Esophagus mucosa (tissue), 1 donor: ENCODE measurements around the gene ACACB. TPM values are rescaled to one million over a fixed set of nuclear protein-coding genes. Genes with fewer than 3 reads are reported as not detected.
"Not testable (repeated sequence)": the region's sequence is repeated elsewhere in the genome, so short reads cannot be mapped to it uniquely, and the experiment has no call there.

Experiments
- ATAC-seq: fragments of 200-7000 bp; cut with Tn5 transposase; one replicate; pipeline ENCODE4 v1.9.1; 2020
- total RNA-seq: library from RNA; stranded (reverse); gene quantifications from one replicate; pipeline ENCODE4 v1.2.4, GENCODE V29; 2023
- donor health status: DM: yes; HTN: yes; CAD: no.

Gene ACACB
- total RNA-seq, 1 donor from 2014 or later, result 7.0 TPM

DNA sequence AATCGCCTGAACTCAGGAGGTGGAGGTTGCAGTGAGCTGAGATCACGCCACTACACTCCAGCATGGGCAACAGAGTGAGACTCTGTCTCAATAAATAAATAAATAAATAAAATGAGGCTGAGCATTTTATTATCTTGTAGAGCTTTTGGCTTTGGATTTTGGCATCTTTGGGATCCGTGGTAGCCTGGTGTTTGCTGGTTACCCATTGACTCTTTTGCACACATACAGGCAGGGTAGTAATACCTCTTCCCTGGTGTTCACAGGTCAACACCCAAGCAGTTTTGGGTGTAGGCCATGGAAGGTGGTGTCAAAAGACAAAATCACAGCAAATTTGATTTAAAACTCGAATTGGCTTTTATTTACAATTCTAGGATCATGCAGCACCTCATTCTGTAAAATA lies 27.8 kb downstream of the ACACB start:
- ATAC-seq, result no peak

GRCh38 chr12:109147126-109147525 lies 30.7 kb downstream of the ACACB start:
- ATAC-seq, result not testable (repeated sequence)

- ATAC-seq, result peak; percentile 37
These were observed 31.6 kb downstream of the ACACB start for GRCh38 chr12:109147954-109148353.

GRCh38 chr12:109150124-109150640 lies 33.8 kb downstream of the ACACB start:
- no peak for ATAC-seq

DNA sequence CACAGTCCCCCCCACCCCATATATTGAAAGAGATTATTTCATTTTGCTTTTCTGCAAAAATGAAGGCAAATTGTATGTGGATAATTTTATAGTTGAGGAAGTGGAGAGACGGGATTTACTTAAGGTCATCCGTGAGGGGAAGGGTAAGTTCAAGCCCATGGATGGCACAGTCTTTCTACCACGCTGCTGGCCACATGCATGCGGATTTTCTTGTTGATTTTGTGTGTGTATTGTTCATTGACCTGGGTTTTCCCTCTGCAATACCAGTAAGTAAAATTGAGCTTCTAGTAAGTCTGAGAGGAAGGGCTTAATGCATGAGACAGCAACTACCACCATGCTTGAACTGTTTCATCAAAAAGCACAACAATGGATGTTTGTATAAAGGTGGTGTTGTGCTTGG lies 35.1 kb downstream of the ACACB start:
- ATAC-seq, result no peak

DNA sequence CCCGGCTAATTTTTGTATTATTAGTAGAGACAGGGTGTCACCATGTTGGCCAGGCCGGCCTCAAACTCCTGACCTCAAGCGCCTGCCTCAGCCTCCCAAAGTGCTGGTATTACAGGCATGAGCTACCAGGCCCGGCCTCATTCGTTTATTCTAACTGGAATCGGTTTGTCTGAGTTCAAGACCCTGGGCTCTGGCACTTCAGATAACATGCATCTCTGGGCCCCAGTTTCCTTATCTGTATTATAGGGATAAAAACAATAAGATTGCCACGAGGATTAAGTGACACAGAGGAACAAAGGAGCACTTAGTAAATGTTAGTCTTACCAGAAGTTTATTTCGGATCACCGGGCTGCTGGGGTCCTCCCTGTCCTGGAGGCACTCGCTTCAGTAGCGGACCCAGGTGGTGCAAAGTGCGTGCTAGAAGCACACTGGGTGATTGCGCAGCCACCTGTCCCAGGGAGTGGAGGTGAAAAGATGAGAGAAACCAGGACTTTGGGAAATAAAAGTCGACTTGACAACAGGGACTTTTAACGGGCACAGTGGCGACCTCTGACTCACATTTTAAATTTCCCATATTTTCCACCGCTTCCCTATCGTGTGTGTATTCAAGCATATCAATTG lies 37.5 kb downstream of the ACACB start:
- peak; percentile 9 for ATAC-seq

DNA sequence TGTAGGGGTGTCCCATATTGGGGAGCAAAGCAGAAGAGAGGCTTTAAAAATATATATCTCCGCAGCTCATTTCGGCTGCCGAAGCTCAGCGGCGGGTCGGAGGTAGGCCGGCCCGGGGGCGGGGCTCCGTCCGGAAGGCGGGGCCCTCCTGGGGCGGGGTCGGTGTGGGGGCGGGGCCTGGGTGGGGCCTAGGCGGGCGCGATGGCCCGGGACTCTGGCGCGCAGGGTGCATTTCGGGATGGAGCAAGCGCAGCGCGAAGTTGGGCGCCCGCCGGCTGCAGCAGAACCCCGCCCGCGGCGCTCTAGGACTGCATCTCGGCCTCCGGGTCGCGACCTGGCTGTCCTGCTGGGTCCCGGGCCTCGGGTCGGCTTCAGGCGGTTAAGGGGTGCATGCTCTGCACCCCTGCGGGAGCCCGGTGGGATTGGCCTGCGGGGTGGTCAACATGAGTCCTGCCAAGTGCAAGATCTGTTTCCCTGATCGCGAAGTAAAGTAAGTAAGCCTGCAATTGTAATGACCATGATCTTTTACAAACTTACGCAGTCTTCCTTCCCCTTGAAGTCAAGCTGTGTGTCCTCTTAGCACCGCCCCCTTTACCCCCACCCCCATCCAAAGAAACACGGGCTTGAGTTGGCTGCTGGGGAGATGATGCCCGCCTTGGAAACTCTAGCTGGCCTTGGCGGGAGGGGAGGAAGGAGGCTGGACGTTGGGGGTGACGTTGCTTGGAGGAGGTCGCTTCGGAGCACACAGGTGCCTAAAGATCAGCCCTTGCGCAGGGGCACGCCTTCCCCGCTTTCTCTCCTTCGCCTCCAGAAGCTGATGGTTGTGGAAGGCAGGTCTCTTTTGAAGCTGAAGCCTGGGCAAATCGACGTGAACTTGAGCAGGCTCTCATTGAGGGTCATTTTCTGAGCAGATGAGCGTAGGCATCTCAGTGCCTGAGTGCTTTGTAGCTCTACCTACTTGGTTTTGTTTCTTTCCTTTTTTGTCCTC lies 38.4 kb downstream of the ACACB start:
- peak; percentile 99 for ATAC-seq

DNA sequence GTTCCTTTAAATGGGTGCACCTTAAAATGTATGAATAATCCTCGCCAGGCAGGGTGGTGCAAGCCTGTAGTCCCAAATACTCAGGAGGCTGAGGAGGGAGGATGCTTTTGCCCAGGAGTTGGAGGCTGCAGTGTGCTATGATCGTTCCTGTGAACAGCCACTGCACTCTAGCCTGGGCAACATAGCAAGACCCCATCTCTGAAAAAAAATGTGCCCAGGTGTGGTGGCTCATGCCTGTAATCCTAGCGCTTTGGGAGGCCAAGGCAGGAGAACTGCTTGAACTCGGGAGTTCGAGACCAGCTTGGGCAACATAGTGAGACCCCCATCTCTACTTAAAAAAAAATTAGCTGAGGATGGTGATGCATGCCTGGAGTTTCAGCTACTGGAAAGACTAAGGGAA lies 39.6 kb downstream of the ACACB start:
- no peak for ATAC-seq

DNA sequence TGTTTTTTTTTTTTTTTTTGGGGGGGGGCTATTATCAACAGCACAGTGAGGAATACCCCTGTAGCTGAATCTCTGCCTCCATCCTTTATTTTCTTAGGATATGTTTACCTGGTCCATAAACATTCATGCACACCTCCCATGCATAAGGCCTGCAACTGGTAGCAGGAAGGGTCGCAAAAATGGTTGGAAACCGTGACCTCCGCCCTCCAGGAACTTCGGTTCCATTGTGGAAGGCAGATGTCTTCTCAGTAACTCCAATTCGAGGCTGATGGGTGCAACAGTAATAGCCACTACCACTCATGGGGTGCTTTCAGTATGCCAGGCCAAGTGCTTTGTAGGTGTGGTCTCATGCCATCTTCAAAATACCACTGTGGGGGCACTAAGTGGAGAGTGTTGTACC lies 40.2 kb downstream of the ACACB start:
- no peak for ATAC-seq

DNA sequence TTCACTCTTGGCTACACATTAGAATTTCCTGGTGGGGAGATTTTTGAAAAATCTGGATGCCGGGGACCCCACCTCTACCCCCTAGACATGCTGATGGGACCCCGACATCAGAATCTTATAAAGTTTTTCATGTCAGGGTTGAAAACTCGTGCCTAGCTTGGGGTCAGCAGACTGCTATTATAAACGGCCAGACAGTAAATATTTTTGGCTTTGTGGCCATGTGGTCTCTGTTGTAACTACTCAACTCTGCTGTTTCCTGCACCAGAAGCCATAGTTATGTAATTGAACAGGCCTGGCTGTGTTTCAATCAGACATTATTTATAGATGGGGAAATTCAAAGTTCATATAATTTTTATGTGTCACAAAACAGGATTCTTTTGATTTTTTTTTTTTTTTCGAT lies 41.6 kb downstream of the ACACB start:
- ATAC-seq, result no peak

DNA sequence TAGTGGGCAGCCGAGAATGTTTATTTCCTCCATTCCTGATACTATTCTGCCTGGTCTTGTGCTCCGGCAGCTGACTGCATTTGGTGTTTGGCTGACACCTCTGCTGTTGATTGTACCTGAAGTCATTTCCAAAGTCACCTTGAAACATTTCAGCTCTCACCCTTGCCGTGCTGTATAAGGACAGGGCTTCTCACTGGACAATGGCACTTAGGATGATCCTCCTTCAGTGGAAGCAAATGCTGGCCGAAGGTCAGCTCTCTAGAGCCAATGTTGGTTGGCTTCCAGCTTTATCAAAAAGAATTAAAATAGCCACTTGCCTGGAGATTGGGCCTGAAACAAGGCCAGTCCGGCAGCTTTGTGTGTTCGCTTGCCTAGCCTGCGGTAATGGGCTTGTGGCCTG lies 44.0 kb downstream of the ACACB start:
- ATAC-seq, result no peak

- no peak for ATAC-seq
These were observed 44.5 kb downstream of the ACACB start for GRCh38 chr12:109160873-109161272.

- no peak for ATAC-seq
These were observed 46.2 kb downstream of the ACACB start for GRCh38 chr12:109162551-109162950.

GRCh38 chr12:109163167-109163566 lies 46.8 kb downstream of the ACACB start:
- ATAC-seq, result no peak

GRCh38 chr12:109165599-109165998 lies 49.2 kb downstream of the ACACB start:
- no peak for ATAC-seq

- no peak for ATAC-seq
These were observed 50.0 kb downstream of the ACACB start for GRCh38 chr12:109166371-109166770.

GRCh38 chr12:109167781-109168180 lies 51.4 kb downstream of the ACACB start:
- ATAC-seq, result no peak

DNA sequence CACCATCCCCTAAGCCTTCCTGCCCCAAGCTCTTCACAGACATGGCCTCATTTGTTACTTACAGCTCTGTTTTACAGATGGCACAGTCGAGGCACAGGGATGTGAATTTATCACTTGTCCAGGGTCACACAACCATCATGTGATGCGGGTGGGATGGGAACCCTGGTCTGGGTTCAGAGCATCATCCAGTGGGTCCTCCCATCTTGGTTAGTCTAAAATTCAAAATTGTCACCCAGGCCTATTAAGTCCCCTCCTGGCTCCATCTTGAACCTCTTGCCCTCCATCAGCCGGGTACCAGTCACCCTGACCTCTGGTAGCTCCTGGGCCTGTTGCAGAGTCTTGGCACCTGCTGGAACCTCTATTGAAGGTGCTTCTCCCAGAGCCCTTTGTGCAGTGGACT lies 52.9 kb downstream of the ACACB start:
- ATAC-seq, result no peak

- ATAC-seq, result no peak
These were observed 53.3 kb downstream of the ACACB start for GRCh38 chr12:109169686-109170085.

DNA sequence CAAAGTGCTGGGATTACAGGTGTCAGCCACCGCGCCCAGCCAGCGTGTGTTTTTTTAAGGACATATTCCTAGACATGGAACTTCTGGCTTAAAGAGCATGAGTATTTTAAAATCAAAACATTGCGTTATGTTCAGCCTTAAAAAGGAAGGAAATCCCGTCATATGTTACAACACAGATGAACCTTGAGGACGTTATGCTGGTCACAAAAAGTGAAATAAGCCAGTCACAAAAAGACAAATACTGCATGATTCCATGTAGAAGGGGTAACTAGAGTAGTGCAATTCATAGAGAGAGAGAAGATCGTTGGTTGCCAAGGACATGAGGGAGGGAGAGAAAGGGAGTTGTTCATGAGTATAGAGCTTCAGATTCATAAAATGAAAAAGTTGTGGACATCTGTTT lies 53.9 kb downstream of the ACACB start:
- ATAC-seq, result no peak

GRCh38 chr12:109172787-109173186 lies 56.4 kb downstream of the ACACB start:
- not testable (repeated sequence) for ATAC-seq

DNA sequence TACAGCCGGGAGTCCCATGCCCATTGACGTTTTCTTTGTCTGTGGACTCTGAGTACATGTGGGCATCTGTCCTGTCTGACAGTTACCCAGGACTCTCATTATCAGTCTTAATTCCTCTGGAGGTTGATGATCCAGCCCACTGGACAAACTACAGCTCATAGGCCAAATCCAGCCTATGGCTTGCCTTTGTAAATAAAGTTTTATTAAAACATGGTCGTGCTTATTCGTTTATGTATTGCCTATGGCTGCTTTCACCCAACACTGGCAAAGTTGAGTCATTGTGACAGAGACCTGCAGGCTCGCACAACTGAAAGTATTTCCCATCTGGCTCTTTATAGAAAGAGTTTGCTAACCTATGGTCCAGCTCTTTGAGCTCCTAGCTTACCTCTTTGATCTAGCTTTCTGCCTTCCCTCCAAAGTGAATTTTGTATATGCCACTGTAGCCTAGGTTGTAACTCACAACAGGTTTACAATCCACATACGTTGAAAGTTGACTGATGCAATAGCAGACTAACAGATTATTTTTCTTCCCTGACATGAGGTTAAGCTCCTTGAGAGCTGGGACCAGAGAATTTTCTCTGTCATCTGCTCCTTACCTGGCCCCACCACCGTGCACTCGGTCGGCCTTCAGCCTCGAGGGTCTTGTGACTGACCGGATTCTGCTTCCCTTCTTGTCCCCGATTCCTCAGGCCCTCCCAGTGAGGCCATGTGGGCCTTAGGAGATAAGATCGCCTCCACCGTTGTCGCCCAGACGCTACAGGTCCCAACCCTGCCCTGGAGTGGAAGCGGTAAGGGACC lies 57.3 kb downstream of the ACACB start:
- ATAC-seq, result no peak

DNA sequence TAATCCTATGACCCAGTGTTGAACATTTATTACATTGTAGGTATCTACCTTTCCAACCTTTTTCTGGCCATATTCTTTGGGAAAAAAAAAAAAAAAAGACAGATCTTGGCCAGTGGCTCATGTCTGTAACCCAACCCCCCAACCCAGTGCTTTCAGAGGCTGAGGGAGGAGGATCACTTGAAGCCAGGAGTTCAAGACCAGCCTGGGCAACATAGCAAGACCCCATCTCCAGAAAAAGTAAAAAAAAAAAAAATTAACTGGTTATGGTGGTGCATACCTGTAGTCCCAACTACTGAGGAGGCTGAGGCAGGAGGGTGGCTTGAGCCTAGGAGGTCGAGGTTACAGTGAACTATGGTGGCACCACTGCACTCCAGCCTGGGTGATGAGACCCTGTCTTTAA lies 58.1 kb downstream of the ACACB start:
- ATAC-seq, result no peak
